Naive thymus-derived CD4-positive, alpha-beta T cell (primary cell): ENCODE measurements around the gene AFAP1. TPM values are rescaled to one million over a fixed set of nuclear protein-coding genes. Genes with fewer than 3 reads are reported as not detected.
A peak's percentile ranks its signal among the peaks of the same experiment; 100 is the strongest.

Experiments used
- ATAC-seq: fragments of 150-1000 bp; cut with Tn5 transposase; 2 replicates; pipeline ENCODE4 v1.10.0; 2021; ENCODE audit warnings: mild to moderate bottlenecking, moderate library complexity
- CTCF ChIA-PET: fragments of 350-600 bp; sonication (Branson Sonifier 250); formaldehyde crosslinking; loops from one replicate; lab custom pipeline; 2021; ENCODE audit warnings: antibody characterized with exemption; lab: Charles Lee
- POLR2A ChIA-PET: fragments of 350-600 bp; sonication (Branson Sonifier 250); formaldehyde crosslinking; loops from one replicate; lab custom pipeline; 2021; ENCODE audit warnings: antibody characterized with exemption, inconsistent platforms; lab: Charles Lee
- DNase-seq, 9 donors: peaks; one replicate each; pipeline versions ENCODE4 v3.0.0 to v3.0.0-alpha.2; 2020 to 2022; ENCODE audit warnings: mixed read lengths in 1 of 9
- H3K27ac ChIP-seq: one replicate; pipeline ENCODE4 v1.7.0; 2013; ENCODE audit warnings: mild to moderate bottlenecking, low read depth, low read length, moderate library complexity
- H3K27me3 ChIP-seq, 2 donors: one replicate each; pipeline ENCODE4 v1.7.0; 2013; ENCODE audit warnings: low read length in 2 of 2, mild to moderate bottlenecking in 2 of 2, moderate library complexity in 2 of 2; ENCODE audit not compliant: control insufficient read depth in 2 of 2, insufficient read depth in 2 of 2
- H3K36me3 ChIP-seq, 3 experiments: 1 replicate in 2 of 3; 2 replicates in 1 of 3; pipeline ENCODE4 v1.7.0; 2013; ENCODE audit warnings: low read length in 3 of 3, mild to moderate bottlenecking in 3 of 3, moderate library complexity in 1 of 3; ENCODE audit not compliant: insufficient read depth in 3 of 3, control insufficient read depth in 2 of 3
- H3K4me1 ChIP-seq, 2 donors: one replicate each; pipeline ENCODE4 v1.7.0; 2013; ENCODE audit warnings: low read length in 2 of 2, mild to moderate bottlenecking in 2 of 2, moderate library complexity in 1 of 2; ENCODE audit not compliant: control insufficient read depth in 2 of 2, insufficient read depth in 2 of 2
- H3K4me3 ChIP-seq: 2 replicates; pipeline ENCODE4 v1.7.0; 2013; ENCODE audit warnings: mild to moderate bottlenecking, low read length
- H3K9me3 ChIP-seq, 3 experiments: 1 replicate in 2 of 3; 2 replicates in 1 of 3; pipeline ENCODE4 v1.7.0; 2013; ENCODE audit warnings: low read length in 3 of 3; ENCODE audit not compliant: control insufficient read depth in 2 of 3
- H3K27ac Mint-ChIP-seq, 9 donors: one replicate each; pipeline ENCODE4 v1.8.0; 2020 to 2022; ENCODE audit warnings: mixed read lengths in 9 of 9, mild to moderate bottlenecking in 8 of 9, moderate library complexity in 5 of 9, inconsistent platforms in 2 of 9
- H3K27me3 Mint-ChIP-seq, 5 donors: one replicate each; pipeline ENCODE4 v1.8.0; 2021 to 2022; ENCODE audit warnings: mixed read lengths in 5 of 5, mild to moderate bottlenecking in 1 of 5
- H3K36me3 Mint-ChIP-seq, 5 donors: one replicate each; pipeline ENCODE4 v1.8.0; 2020 to 2022; ENCODE audit warnings: mixed read lengths in 5 of 5, mild to moderate bottlenecking in 3 of 5, inconsistent platforms in 1 of 5
- H3K4me1 Mint-ChIP-seq, 7 donors: one replicate each; pipeline ENCODE4 v1.8.0; 2020 to 2022; ENCODE audit warnings: mixed read lengths in 7 of 7, mild to moderate bottlenecking in 3 of 7, inconsistent platforms in 1 of 7
- H3K4me3 Mint-ChIP-seq, 10 donors: one replicate each; pipeline ENCODE4 v1.8.0; 2020 to 2022; ENCODE audit warnings: mild to moderate bottlenecking in 10 of 10, mixed read lengths in 10 of 10, moderate library complexity in 6 of 10, inconsistent platforms in 2 of 10
- H3K9me3 Mint-ChIP-seq, 11 donors: one replicate each; pipeline ENCODE4 v1.8.0; 2020 to 2022; ENCODE audit warnings: mixed read lengths in 11 of 11, mild to moderate bottlenecking in 4 of 11, inconsistent platforms in 1 of 11, moderate library complexity in 1 of 11
- intact Hi-C, 2 donors: fragments of 100-400 bp; cut with micrococcal nuclease; formaldehyde crosslinking; loops; one replicate each; pipeline ENCODE4 v1.15.1; 2023
- polyA plus RNA-seq, 2 donors: library from polyadenylated mRNA; unstranded; fragments of 300-500 nt; fragmentation: Illumina TruSeq; gene quantifications; one replicate each; pipeline ENCODE4 v1.2.3, GENCODE V29; 2021
- total RNA-seq, 6 experiments: library from RNA in 5 of 6; stranded (reverse) in 5 of 6; gene quantifications; 1 replicate in 5 of 6; 2 replicates in 1 of 6; pipeline ENCODE4 v1.2.3 and lab custom pipeline; 2021 to 2026

Gene AFAP1
- total and polyA plus RNA-seq, 7 experiments from 2014 or later, result 2.2 to 27.2 (median 9.6) TPM

- DNase-seq (no peak), ATAC-seq (no peak)
- H3K27me3 Mint-ChIP-seq, result peaks cover 0 to 6% (median 0%) of the 10 kb centered on the region in 5 donors
- H3K9me3 Mint-ChIP-seq, result peaks cover 4 to 18% (median 6%) of the 10 kb centered on the region in 11 donors
- Histone ChIP-seq H3K27ac (no peak overlapping the region), H3K4me1 (peaks cover 0 to 10% of the 10 kb centered on the region in 2 donors), H3K27me3 (no peaks in the 10 kb centered on the region), H3K9me3 (no peaks in the 10 kb centered on the region), H3K36me3 (no peaks in the 10 kb centered on the region), H3K4me3 (no peak overlapping the region)
- H3K4me3 Mint-ChIP-seq, result peak overlapping the region in 1 of 10 donors; percentile 4
- ChIA-PET CTCF (interaction anchor here (0.5 kb wide), 1 partner anchor 66 kb away, joined by 3 read pairs; no protein-coding TSS in a partner anchor), POLR2A (no interaction called here)
- intact Hi-C loops, result loop anchor here (1.0 to 5.0 kb wide), 4 partner anchors 13 to 94 kb away; no protein-coding TSS in a partner anchor
- H3K27ac Mint-ChIP-seq, result peak overlapping the region in 6 of 9 donors; percentile 36 to 87 (median 72)
- peaks cover 5 to 40% (median 31%) of the 10 kb centered on the region in 5 donors for H3K36me3 Mint-ChIP-seq
- H3K4me1 Mint-ChIP-seq, result peaks cover 8 to 48% (median 25%) of the 10 kb centered on the region in 7 donors
Observed at GRCh38 chr4:7868436-7868775, 71.3 kb downstream of the AFAP1 start.

- DNase-seq (no peak), ATAC-seq (no peak)
- Mint-ChIP-seq H3K9me3 (peaks cover 4 to 18% (median 6%) of the 10 kb centered on the region in 11 donors), H3K4me3 (no peak overlapping the region), H3K4me1 (peaks cover 8 to 49% (median 26%) of the 10 kb centered on the region in 7 donors), H3K27me3 (peaks cover 0 to 6% (median 0%) of the 10 kb centered on the region in 5 donors), H3K27ac (peak overlapping the region in 5 of 9 donors; percentile 18 to 86 (median 33)), H3K36me3 (peaks cover 5 to 40% (median 30%) of the 10 kb centered on the region in 5 donors)
- POLR2A ChIA-PET, result no interaction called here
- CTCF ChIA-PET, result interaction anchor here (0.5 kb wide), 1 partner anchor 65 kb away, joined by 3 read pairs; no protein-coding TSS in a partner anchor
- Histone ChIP-seq H3K36me3 (no peaks in the 10 kb centered on the region), H3K4me1 (peaks cover 0 to 10% of the 10 kb centered on the region in 2 donors), H3K9me3 (no peaks in the 10 kb centered on the region), H3K27me3 (no peaks in the 10 kb centered on the region), H3K27ac (no peak overlapping the region), H3K4me3 (no peak overlapping the region)
- intact Hi-C loops, result loop anchor here (1.0 to 5.0 kb wide), 4 partner anchors 13 to 94 kb away; no protein-coding TSS in a partner anchor
Observed at GRCh38 chr4:7867701-7868435, 71.8 kb downstream of the AFAP1 start.

GRCh38 chr4:7867191-7867590 is 72.5 kb downstream of the AFAP1 start:
- ChIA-PET POLR2A (no interaction called here), CTCF (no interaction called here)
- Mint-ChIP-seq H3K27me3 (peaks cover 0 to 6% (median 0%) of the 10 kb centered on the region in 5 donors), H3K36me3 (peaks cover 5 to 40% (median 30%) of the 10 kb centered on the region in 5 donors), H3K4me3 (no peak overlapping the region), H3K9me3 (peaks cover 4 to 18% (median 6%) of the 10 kb centered on the region in 11 donors), H3K4me1 (peaks cover 8 to 47% (median 26%) of the 10 kb centered on the region in 7 donors), H3K27ac (peak overlapping the region in 1 of 9 donors; percentile 18)
- intact Hi-C loops, result loop anchor here in 1 of 2 donors (5.0 kb wide), 2 partner anchors 65 to 95 kb away; no protein-coding TSS in a partner anchor
- no peaks in the 10 kb centered on the region for H3K27me3 ChIP-seq
- no peak overlapping the region for H3K27ac ChIP-seq
- no peaks in the 10 kb centered on the region for H3K36me3 ChIP-seq
- H3K4me3 ChIP-seq, result no peak overlapping the region
- DNase-seq (no peak), ATAC-seq (no peak)
- no peaks in the 10 kb centered on the region for H3K9me3 ChIP-seq
- H3K4me1 ChIP-seq, result peaks cover 0 to 10% of the 10 kb centered on the region in 2 donors

- Histone ChIP-seq H3K4me1 (peaks cover 0 to 10% of the 10 kb centered on the region in 2 donors), H3K27me3 (no peaks in the 10 kb centered on the region), H3K9me3 (no peaks in the 10 kb centered on the region), H3K4me3 (no peak overlapping the region), H3K27ac (no peak overlapping the region), H3K36me3 (no peaks in the 10 kb centered on the region)
- peaks cover 4 to 14% (median 6%) of the 10 kb centered on the region in 11 donors for H3K9me3 Mint-ChIP-seq
- no peak overlapping the region for H3K4me3 Mint-ChIP-seq
- ATAC-seq, result peak; percentile 45
- CTCF ChIA-PET, result interaction anchor here (1.7 kb wide), 2 partner anchors 11 to 74 kb away, joined by 5 read pairs; partner anchors contain the start of gene AFAP1
- DNase-seq, result peak in 3 of 9 donors; percentile 7 to 27 (median 13)
- peaks cover 5 to 40% (median 29%) of the 10 kb centered on the region in 5 donors for H3K36me3 Mint-ChIP-seq
- POLR2A ChIA-PET, result interaction anchor here (1.1 kb wide), 1 partner anchor 64 kb away, joined by 3 read pairs; no protein-coding TSS in a partner anchor
- peak overlapping the region in 1 of 9 donors; percentile 21 for H3K27ac Mint-ChIP-seq
- intact Hi-C loops, result loop anchor here in 1 of 2 donors (2.0 to 5.0 kb wide), 3 partner anchors 63 to 121 kb away; no protein-coding TSS in a partner anchor
- peaks cover 9 to 48% (median 33%) of the 10 kb centered on the region in 7 donors for H3K4me1 Mint-ChIP-seq
- H3K27me3 Mint-ChIP-seq, result peaks cover 0 to 6% (median 0%) of the 10 kb centered on the region in 5 donors
Observed at GRCh38 chr4:7865533-7865932, 74.1 kb downstream of the AFAP1 start.

- peak; percentile 37 for ATAC-seq
- peak overlapping the region in 4 of 9 donors; percentile 36 to 96 (median 92) for H3K27ac Mint-ChIP-seq
- CTCF ChIA-PET, result interaction anchor here (0.6 to 1.7 kb wide), 5 partner anchors 10 to 74 kb away, joined by 3 to 5 read pairs (median 5); partner anchors contain the start of gene AFAP1
Observed at GRCh38 chr4:7864685-7865084, 75.0 kb downstream of the AFAP1 start.

More at GRCh38 chr4:7864685-7865084, 75.0 kb downstream of the AFAP1 start:
- POLR2A ChIA-PET, result interaction anchor here (0.9 to 1.8 kb wide), 8 partner anchors 10 to 73 kb away, joined by 3 to 5 read pairs (median 4); no protein-coding TSS in a partner anchor
- DNase-seq, result peak in 3 of 9 donors; percentile 10 to 28 (median 12)
- Histone ChIP-seq H3K27me3 (no peaks in the 10 kb centered on the region), H3K27ac (no peak overlapping the region), H3K4me3 (no peak overlapping the region), H3K9me3 (no peaks in the 10 kb centered on the region), H3K4me1 (peaks cover 0 to 10% of the 10 kb centered on the region in 2 donors), H3K36me3 (no peaks in the 10 kb centered on the region)
- Mint-ChIP-seq H3K9me3 (peaks cover 4 to 13% (median 6%) of the 10 kb centered on the region in 11 donors), H3K27me3 (peaks cover 0 to 6% (median 0%) of the 10 kb centered on the region in 5 donors), H3K36me3 (peaks cover 5 to 36% (median 27%) of the 10 kb centered on the region in 5 donors), H3K4me3 (peak overlapping the region in 1 of 10 donors; percentile 72), H3K4me1 (peaks cover 9 to 45% (median 33%) of the 10 kb centered on the region in 7 donors)
- intact Hi-C loops, result loop anchor here (1.0 to 5.0 kb wide), 4 partner anchors 9 to 122 kb away; no protein-coding TSS in a partner anchor
